Heart left ventricle (tissue), 13 donors: ENCODE results near the gene NUS1.

ENCODE experiments used
- CTCF ChIP-seq, 12 donors: fragments of 200-600 bp; sonication (generic) in 4 of 12; IDR thresholded peaks; one replicate each; pipeline versions ENCODE4 v1.5.0 to v1.8.0; 2018 to 2022; ENCODE audit warnings: antibody characterized with exemption in 12 of 12, mild to moderate bottlenecking in 5 of 12
- POLR2A ChIP-seq, 2 donors: fragments of 450-650 bp; IDR thresholded peaks; one replicate each; pipeline ENCODE4 v1.6.1; 2017; ENCODE audit warnings: antibody characterized with exemption in 2 of 2, mild to moderate bottlenecking in 2 of 2, moderate library complexity in 2 of 2
- donor health status: ischemic (EF 13 %, LVEDD 7.1; RV severe dilation, severe dysfunction).
- donor health status: DM: no; HTN: yes; CAD: no.
- donor health status: DM: no; HTN: no; CAD: no.
- donor health status: ischemic (EF 25% LVEDD 6.9; RV normal size, moderate dysfunction).
- donor health status: ischemic (EF 25% LVEDD 5.7; RV mildly dilated, moderate dysfunction).
- donor health status: ischemic (EF 35%, LVEDD 5.7; RV mildly dilated, moderate dysfunction).
- donor health status: nonischemic (EF 11% LVEDD 7.7; RV severe dilation, severe dysfunction).
- donor health status: DM: yes; HTN: yes; CAD: no.
- donor health status: PGD.
- donor health status: ischemic (EF 29% LVEDD 5.4; RV normal size, mild dysfunction).
- donor health status: nonischemic (EF 23%, LVEDD 6.1; RV moderate dilation, normal function).

GRCh38 chr6:117677553-117678141, 2.4 kb downstream of the NUS1 start:
- TF ChIP-seq CTCF (IDR thresholded peaks at IDR 0.05) (no peak), POLR2A (IDR thresholded peaks at IDR 0.05) (no peak)
